Activated T-cell treated with anti-CD3 and anti-CD28 coated beads, Interleukin-2, amount 50 U/mL, for 4 hours (primary cell): Measurements from ENCODE around the gene USP17L25. TPM values are rescaled to one million over a fixed set of nuclear protein-coding genes. Genes with fewer than 3 reads are reported as not detected.
"Not testable (repeated sequence)": the region's sequence is repeated elsewhere in the genome, so short reads cannot be mapped to it uniquely, and the experiment has no call there.

Experiments used
- ATAC-seq, 2 donors: fragments of 200-7000 bp; cut with Tn5 transposase; one replicate each; pipeline ENCODE4 v1.10.0; 2021
- DNase-seq: peaks from one replicate; pipeline ENCODE4 v3.0.0-alpha.2; 2020
- H3K27me3 Mint-ChIP-seq: one replicate; pipeline ENCODE4 v1.8.0; 2021; ENCODE audit warnings: low read depth, mixed read lengths
- H3K36me3 Mint-ChIP-seq: one replicate; pipeline ENCODE4 v1.8.0; 2022; ENCODE audit warnings: mixed read lengths; ENCODE audit not compliant: insufficient read depth
- H3K4me1 Mint-ChIP-seq: one replicate; pipeline ENCODE4 v1.8.0; 2021; ENCODE audit warnings: low read depth, mixed read lengths
- H3K4me3 Mint-ChIP-seq: one replicate; pipeline ENCODE4 v1.8.0; 2021; ENCODE audit warnings: mild to moderate bottlenecking, moderate library complexity, mixed read lengths
- H3K9me3 Mint-ChIP-seq: one replicate; pipeline ENCODE4 v1.8.0; 2021; ENCODE audit warnings: mixed read lengths
- total RNA-seq, 3 donors: library from RNA; stranded (reverse); gene quantifications; one replicate each; pipeline ENCODE4 v1.2.1, GENCODE V29; 2021

USP17L25 gene, protein sequence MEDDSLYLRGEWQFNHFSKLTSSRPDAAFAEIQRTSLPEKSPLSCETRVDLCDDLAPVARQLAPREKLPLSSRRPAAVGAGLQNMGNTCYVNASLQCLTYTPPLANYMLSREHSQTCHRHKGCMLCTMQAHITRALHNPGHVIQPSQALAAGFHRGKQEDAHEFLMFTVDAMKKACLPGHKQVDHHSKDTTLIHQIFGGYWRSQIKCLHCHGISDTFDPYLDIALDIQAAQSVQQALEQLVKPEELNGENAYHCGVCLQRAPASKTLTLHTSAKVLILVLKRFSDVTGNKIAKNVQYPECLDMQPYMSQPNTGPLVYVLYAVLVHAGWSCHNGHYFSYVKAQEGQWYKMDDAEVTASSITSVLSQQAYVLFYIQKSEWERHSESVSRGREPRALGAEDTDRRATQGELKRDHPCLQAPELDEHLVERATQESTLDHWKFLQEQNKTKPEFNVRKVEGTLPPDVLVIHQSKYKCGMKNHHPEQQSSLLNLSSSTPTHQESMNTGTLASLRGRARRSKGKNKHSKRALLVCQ
- total RNA-seq, result not detected

DNA sequence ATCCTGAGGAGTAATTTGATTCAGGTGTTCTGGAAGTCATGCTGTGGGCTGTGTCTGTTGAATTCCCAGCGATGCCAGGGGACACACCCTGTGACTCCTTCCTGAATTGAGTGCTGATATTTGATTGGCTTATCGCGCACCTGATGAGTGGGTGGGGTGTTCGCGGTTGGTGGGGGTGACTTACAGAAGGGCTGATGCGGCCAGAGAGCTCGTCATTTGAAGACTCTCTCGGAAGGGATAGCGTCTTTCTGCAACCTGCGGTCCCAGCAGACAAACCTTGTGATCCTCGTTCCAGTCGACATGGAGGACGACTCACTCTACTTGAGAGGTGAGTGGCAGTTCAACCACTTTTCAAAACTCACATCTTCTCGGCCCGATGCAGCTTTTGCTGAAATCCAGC, at the start of gene USP17L25:
Gene USP17L25, plus strand, starts transcription at position 301 of the 400 bp plus-strand sequence. Its CDS starts 0 bp downstream, at position 301.
- not testable (repeated sequence) for H3K4me3 Mint-ChIP-seq, H3K27me3 Mint-ChIP-seq, DNase-seq, H3K4me1 Mint-ChIP-seq, ATAC-seq, H3K9me3 Mint-ChIP-seq, H3K36me3 Mint-ChIP-seq

DNA sequence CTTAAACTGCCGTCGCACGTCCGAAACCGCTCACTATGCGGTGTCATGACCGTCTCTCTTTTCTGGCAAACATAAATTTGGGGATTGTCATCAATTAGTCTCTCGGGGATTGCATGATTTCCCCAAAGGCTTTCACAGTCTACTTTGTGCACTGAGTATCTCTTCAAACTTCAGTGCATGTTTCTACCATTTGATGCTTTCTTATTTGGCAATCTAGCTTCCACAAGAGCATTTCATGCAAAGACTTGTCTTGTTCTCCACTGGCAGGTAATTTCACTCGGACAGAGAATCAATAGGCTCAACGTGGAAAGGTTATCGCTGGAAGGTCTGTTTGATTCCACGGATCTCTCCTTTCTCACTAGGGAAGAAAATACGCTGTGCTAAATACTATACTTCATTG, 5.5 kb upstream of the USP17L25 start:
- H3K9me3 Mint-ChIP-seq, ATAC-seq, H3K4me1 Mint-ChIP-seq, DNase-seq, H3K36me3 Mint-ChIP-seq, H3K4me3 Mint-ChIP-seq, H3K27me3 Mint-ChIP-seq: not testable (repeated sequence)

DNA sequence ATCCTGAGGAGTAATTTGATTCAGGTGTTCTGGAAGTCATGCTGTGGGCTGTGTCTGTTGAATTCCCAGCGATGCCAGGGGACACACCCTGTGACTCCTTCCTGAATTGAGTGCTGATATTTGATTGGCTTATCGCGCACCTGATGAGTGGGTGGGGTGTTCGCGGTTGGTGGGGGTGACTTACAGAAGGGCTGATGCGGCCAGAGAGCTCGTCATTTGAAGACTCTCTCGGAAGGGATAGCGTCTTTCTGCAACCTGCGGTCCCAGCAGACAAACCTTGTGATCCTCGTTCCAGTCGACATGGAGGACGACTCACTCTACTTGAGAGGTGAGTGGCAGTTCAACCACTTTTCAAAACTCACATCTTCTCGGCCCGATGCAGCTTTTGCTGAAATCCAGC, 4.8 kb upstream of the USP17L25 start, which contains the start of gene USP17L24:
Gene USP17L24, plus strand, starts transcription at position 301 of the 400 bp plus-strand sequence. Its CDS starts 0 bp downstream, at position 301.
- H3K36me3 Mint-ChIP-seq, H3K27me3 Mint-ChIP-seq, DNase-seq, H3K9me3 Mint-ChIP-seq, H3K4me3 Mint-ChIP-seq, ATAC-seq, H3K4me1 Mint-ChIP-seq: not testable (repeated sequence)

DNA sequence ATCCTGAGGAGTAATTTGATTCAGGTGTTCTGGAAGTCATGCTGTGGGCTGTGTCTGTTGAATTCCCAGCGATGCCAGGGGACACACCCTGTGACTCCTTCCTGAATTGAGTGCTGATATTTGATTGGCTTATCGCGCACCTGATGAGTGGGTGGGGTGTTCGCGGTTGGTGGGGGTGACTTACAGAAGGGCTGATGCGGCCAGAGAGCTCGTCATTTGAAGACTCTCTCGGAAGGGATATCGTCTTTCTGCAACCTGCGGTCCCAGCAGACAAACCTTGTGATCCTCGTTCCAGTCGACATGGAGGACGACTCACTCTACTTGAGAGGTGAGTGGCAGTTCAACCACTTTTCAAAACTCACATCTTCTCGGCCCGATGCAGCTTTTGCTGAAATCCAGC, 4.6 kb downstream of the USP17L25 start, which contains the start of gene USP17L26:
Gene USP17L26, plus strand, starts transcription at position 301 of the 400 bp plus-strand sequence. Its CDS starts 0 bp downstream, at position 301.
- not testable (repeated sequence) for H3K4me3 Mint-ChIP-seq, H3K9me3 Mint-ChIP-seq, ATAC-seq, H3K4me1 Mint-ChIP-seq, DNase-seq, H3K27me3 Mint-ChIP-seq, H3K36me3 Mint-ChIP-seq

DNA sequence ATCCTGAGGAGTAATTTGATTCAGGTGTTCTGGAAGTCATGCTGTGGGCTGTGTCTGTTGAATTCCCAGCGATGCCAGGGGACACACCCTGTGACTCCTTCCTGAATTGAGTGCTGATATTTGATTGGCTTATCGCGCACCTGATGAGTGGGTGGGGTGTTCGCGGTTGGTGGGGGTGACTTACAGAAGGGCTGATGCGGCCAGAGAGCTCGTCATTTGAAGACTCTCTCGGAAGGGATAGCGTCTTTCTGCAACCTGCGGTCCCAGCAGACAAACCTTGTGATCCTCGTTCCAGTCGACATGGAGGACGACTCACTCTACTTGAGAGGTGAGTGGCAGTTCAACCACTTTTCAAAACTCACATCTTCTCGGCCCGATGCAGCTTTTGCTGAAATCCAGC, 9.4 kb downstream of the USP17L25 start, which contains the start of gene USP17L5:
Gene USP17L5, plus strand, starts transcription at position 301 of the 400 bp plus-strand sequence. Its CDS starts 0 bp downstream, at position 301.
- H3K36me3 Mint-ChIP-seq, DNase-seq, H3K9me3 Mint-ChIP-seq, H3K27me3 Mint-ChIP-seq, H3K4me1 Mint-ChIP-seq, ATAC-seq, H3K4me3 Mint-ChIP-seq: not testable (repeated sequence)

DNA sequence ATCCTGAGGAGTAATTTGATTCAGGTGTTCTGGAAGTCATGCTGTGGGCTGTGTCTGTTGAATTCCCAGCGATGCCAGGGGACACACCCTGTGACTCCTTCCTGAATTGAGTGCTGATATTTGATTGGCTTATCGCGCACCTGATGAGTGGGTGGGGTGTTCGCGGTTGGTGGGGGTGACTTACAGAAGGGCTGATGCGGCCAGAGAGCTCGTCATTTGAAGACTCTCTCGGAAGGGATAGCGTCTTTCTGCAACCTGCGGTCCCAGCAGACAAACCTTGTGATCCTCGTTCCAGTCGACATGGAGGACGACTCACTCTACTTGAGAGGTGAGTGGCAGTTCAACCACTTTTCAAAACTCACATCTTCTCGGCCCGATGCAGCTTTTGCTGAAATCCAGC, 14.1 kb downstream of the USP17L25 start, which contains the start of gene USP17L27:
Gene USP17L27, plus strand, starts transcription at position 301 of the 400 bp plus-strand sequence. Its CDS starts 0 bp downstream, at position 301.
- not testable (repeated sequence) for H3K36me3 Mint-ChIP-seq, H3K27me3 Mint-ChIP-seq, H3K4me1 Mint-ChIP-seq, DNase-seq, H3K4me3 Mint-ChIP-seq, ATAC-seq, H3K9me3 Mint-ChIP-seq

DNA sequence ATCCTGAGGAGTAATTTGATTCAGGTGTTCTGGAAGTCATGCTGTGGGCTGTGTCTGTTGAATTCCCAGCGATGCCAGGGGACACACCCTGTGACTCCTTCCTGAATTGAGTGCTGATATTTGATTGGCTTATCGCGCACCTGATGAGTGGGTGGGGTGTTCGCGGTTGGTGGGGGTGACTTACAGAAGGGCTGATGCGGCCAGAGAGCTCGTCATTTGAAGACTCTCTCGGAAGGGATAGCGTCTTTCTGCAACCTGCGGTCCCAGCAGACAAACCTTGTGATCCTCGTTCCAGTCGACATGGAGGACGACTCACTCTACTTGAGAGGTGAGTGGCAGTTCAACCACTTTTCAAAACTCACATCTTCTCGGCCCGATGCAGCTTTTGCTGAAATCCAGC, 18.9 kb downstream of the USP17L25 start, which contains the start of gene USP17L28:
Gene USP17L28, plus strand, starts transcription at position 301 of the 400 bp plus-strand sequence. Its CDS starts 0 bp downstream, at position 301.
- DNase-seq, H3K9me3 Mint-ChIP-seq, H3K4me1 Mint-ChIP-seq, H3K27me3 Mint-ChIP-seq, H3K36me3 Mint-ChIP-seq, ATAC-seq, H3K4me3 Mint-ChIP-seq: not testable (repeated sequence)

DNA sequence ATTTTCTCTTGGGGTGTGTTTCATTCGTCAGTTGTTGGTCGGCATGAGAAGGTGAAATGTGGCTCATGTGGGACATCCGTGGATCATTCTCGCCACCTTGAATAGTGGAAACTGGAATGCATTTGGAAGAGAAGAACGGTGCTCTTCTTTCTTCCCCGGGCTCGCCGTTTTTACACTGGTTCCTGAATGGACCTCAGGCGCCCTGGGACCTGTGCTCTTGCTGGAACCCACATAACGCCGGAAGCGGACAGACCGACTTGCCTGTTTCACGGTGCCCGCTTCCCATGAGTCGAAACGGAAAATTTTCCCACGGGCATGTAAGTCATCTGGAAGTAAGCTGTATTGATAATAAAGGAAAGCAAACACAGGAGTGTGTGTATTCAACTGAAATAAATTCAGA, 21.2 kb downstream of the USP17L25 start:
- H3K36me3 Mint-ChIP-seq, ATAC-seq, H3K4me1 Mint-ChIP-seq, H3K4me3 Mint-ChIP-seq, H3K9me3 Mint-ChIP-seq, DNase-seq, H3K27me3 Mint-ChIP-seq: not testable (repeated sequence)

DNA sequence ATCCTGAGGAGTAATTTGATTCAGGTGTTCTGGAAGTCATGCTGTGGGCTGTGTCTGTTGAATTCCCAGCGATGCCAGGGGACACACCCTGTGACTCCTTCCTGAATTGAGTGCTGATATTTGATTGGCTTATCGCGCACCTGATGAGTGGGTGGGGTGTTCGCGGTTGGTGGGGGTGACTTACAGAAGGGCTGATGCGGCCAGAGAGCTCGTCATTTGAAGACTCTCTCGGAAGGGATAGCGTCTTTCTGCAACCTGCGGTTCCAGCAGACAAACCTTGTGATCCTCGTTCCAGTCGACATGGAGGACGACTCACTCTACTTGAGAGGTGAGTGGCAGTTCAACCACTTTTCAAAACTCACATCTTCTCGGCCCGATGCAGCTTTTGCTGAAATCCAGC, 23.6 kb downstream of the USP17L25 start, which contains the start of gene USP17L29:
Gene USP17L29, plus strand, starts transcription at position 301 of the 400 bp plus-strand sequence. Its CDS starts 0 bp downstream, at position 301.
- not testable (repeated sequence) for DNase-seq, H3K4me1 Mint-ChIP-seq, H3K9me3 Mint-ChIP-seq, H3K4me3 Mint-ChIP-seq, ATAC-seq, H3K36me3 Mint-ChIP-seq, H3K27me3 Mint-ChIP-seq

DNA sequence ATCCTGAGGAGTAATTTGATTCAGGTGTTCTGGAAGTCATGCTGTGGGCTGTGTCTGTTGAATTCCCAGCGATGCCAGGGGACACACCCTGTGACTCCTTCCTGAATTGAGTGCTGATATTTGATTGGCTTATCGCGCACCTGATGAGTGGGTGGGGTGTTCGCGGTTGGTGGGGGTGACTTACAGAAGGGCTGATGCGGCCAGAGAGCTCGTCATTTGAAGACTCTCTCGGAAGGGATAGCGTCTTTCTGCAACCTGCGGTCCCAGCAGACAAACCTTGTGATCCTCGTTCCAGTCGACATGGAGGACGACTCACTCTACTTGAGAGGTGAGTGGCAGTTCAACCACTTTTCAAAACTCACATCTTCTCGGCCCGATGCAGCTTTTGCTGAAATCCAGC, 33.1 kb downstream of the USP17L25 start, which contains the start of gene USP17L30:
Gene USP17L30, plus strand, starts transcription at position 301 of the 400 bp plus-strand sequence. Its CDS starts 0 bp downstream, at position 301.
- not testable (repeated sequence) for H3K36me3 Mint-ChIP-seq, H3K4me1 Mint-ChIP-seq, H3K27me3 Mint-ChIP-seq, DNase-seq, H3K4me3 Mint-ChIP-seq, H3K9me3 Mint-ChIP-seq, ATAC-seq

DNA sequence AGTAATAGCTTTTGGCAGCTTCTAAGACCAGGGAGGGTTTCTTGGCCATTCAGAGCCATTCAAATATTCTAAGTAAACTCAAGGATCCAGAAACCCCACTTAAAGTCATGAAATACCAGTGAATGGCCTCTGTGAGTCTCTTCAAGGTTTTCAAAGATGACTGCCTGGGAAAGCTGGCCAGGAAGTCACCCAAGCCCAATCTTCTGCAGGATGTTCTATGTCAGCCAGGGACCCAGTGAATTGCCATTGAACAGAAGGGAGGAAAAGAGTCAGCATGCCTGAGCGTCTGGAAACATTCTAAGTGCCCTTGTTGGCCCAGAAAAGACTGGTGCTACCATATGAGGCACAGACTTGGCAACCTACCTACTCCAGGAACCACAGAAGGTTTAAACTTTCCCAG, 50.2 kb downstream of the USP17L25 start:
- H3K9me3 Mint-ChIP-seq, H3K4me1 Mint-ChIP-seq, H3K27me3 Mint-ChIP-seq, H3K36me3 Mint-ChIP-seq, DNase-seq, H3K4me3 Mint-ChIP-seq, ATAC-seq: not testable (repeated sequence)

Other genes with a start within 250 kb of the USP17L25 start
- under 1 TPM in 1 of 3 donors, not detected in 2; 0.10 TPM for gene FAM90A26, start 159.5 kb upstream of the USP17L25 start, total RNA-seq
- gene USP17L10, start 119.3 kb upstream of the USP17L25 start, total RNA-seq, result not detected
- not detected for gene USP17L11, start 114.5 kb upstream of the USP17L25 start, total RNA-seq
- gene USP17L12, start 109.8 kb upstream of the USP17L25 start, total RNA-seq, result not detected
- gene USP17L13, start 105.0 kb upstream of the USP17L25 start, total RNA-seq, result not detected
- gene USP17L15, start 95.5 kb upstream of the USP17L25 start, total RNA-seq, result not detected
- gene USP17L17, start 86.0 kb upstream of the USP17L25 start, total RNA-seq, result not detected
- not detected for gene USP17L18, start 81.3 kb upstream of the USP17L25 start, total RNA-seq
- not detected for gene USP17L19, start 76.5 kb upstream of the USP17L25 start, total RNA-seq
- gene USP17L20, start 71.8 kb upstream of the USP17L25 start, total RNA-seq, result not detected
- not detected for gene USP17L21, start 67.0 kb upstream of the USP17L25 start, total RNA-seq
- gene USP17L22, start 62.3 kb upstream of the USP17L25 start, total RNA-seq, result not detected
- gene USP17L24, start 4.7 kb upstream of the USP17L25 start, total RNA-seq, result not detected
- not detected for gene USP17L26, start 4.7 kb downstream of the USP17L25 start, total RNA-seq
- gene USP17L5, start 9.5 kb downstream of the USP17L25 start, total RNA-seq, result not detected
- not detected for gene USP17L27, start 14.2 kb downstream of the USP17L25 start, total RNA-seq
- not detected for gene USP17L28, start 19.0 kb downstream of the USP17L25 start, total RNA-seq
- not detected for gene USP17L29, start 23.7 kb downstream of the USP17L25 start, total RNA-seq
- gene USP17L30, start 33.2 kb downstream of the USP17L25 start, total RNA-seq, result not detected
- gene DEFB131A, start 114.5 kb downstream of the USP17L25 start, total RNA-seq, result not detected